ENCODE results near the gene BCOR.

BCOR gene

GRCh38 chrX:40084471-40085101 lies 13.2 kb downstream of the BCOR start:
- no peak for DNase-seq (ENCODE audit: low read depth)

GRCh38 chrX:40083979-40084359 lies 13.8 kb downstream of the BCOR start:
- no peak for DNase-seq (ENCODE audit: low read depth)

GRCh38 chrX:40083120-40083978 lies 14.4 kb downstream of the BCOR start:
- DNase-seq (ENCODE audit: low read depth), result no peak

GRCh38 chrX:40082447-40083119 lies 15.2 kb downstream of the BCOR start:
- no peak for DNase-seq (ENCODE audit: low read depth)

- no peak for DNase-seq (ENCODE audit: low read depth)
These were observed 16.1 kb downstream of the BCOR start for GRCh38 chrX:40081679-40082068.

- DNase-seq (ENCODE audit: low read depth), result no peak
These were observed 16.7 kb downstream of the BCOR start for GRCh38 chrX:40080894-40081678.

- no peak for DNase-seq (ENCODE audit: low read depth)
These were observed 18.2 kb downstream of the BCOR start for GRCh38 chrX:40079572-40079971.

- no peak for DNase-seq (ENCODE audit: low read depth)
These were observed 19.1 kb downstream of the BCOR start for GRCh38 chrX:40078489-40079227.

GRCh38 chrX:40077906-40078305 lies 19.9 kb downstream of the BCOR start:
- DNase-seq (ENCODE audit: low read depth), result no peak

- no peak for DNase-seq (ENCODE audit: low read depth)
These were observed 20.8 kb downstream of the BCOR start for GRCh38 chrX:40076750-40077575.

- DNase-seq (ENCODE audit: low read depth), result no peak
These were observed 22.8 kb downstream of the BCOR start for GRCh38 chrX:40074959-40075332.

- no peak for DNase-seq (ENCODE audit: low read depth)
These were observed 23.4 kb downstream of the BCOR start for GRCh38 chrX:40074080-40074958.

GRCh38 chrX:40073439-40074054 lies 24.2 kb downstream of the BCOR start:
- no peak for DNase-seq (ENCODE audit: low read depth)

- no peak for DNase-seq (ENCODE audit: low read depth)
These were observed 25.5 kb downstream of the BCOR start for GRCh38 chrX:40072246-40072645.

- DNase-seq (ENCODE audit: low read depth), result no peak
These were observed 29.7 kb downstream of the BCOR start for GRCh38 chrX:40068048-40068447.

GRCh38 chrX:40066700-40067099 lies 31.1 kb downstream of the BCOR start:
- DNase-seq (ENCODE audit: low read depth), result no peak

GRCh38 chrX:40065296-40066046 lies 32.3 kb downstream of the BCOR start:
- DNase-seq (ENCODE audit: low read depth), result no peak

GRCh38 chrX:40064055-40064597 lies 33.6 kb downstream of the BCOR start:
- DNase-seq (ENCODE audit: low read depth), result no peak

Measured in stimulated activated CD8-positive, alpha-beta memory T cell treated with anti-CD3 and anti-CD28 coated beads, Interleukin-15, amount 100 ng/mL, for 1 hour (primary cell).